CD1c-positive myeloid dendritic cell (primary cell): ENCODE measurements around the gene GRIN2C.
"Not testable (repeated sequence)": the region's sequence is repeated elsewhere in the genome, so short reads cannot be mapped to it uniquely, and the experiment has no call there.

ENCODE experiments used
- DNase-seq: peaks from one replicate; pipeline ENCODE4 v3.0.0-alpha.2; 2016; ENCODE audit errors: extremely low spot score

Gene GRIN2C

DNA sequence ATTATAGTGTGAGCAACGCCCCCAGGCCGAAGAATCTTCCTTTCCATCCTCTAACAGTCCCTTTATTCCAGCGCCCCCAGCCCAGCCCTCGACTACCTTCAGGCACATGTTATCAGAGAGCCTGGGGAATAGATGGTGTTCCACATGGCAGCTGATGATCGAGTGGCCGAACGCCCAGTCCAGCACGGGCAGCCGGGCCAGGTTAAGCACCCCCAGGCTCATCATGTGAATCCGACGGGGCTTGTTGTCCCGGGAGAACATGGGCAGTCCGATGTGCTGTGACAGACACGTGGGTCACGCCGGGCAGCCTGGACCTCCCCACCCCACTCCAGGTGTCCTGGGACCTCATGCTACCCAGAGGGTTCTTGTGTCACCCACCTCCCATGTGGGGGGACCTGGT lies 19.6 kb upstream of the GRIN2C start:
- DNase-seq, result no peak

DNA sequence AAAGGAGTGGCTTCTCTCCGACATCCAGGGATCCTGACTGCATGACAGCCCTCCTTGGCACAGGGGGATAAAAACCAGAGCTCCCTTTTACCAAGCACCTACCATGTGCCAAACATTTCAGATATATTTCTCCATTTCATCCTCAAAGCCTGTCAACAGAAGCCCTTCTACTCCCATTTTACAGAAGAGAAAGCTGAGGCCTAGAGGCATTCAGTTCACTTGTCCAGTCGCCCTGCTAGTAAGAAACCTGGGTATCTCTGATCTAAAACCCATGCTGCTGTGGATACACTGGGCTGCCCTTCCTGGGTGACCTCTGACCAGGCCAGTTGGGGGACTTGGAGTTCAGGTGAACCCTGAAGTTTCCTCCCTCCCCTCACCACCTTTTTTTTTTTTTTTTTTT lies 19.0 kb upstream of the GRIN2C start:
- DNase-seq, result no peak

DNA sequence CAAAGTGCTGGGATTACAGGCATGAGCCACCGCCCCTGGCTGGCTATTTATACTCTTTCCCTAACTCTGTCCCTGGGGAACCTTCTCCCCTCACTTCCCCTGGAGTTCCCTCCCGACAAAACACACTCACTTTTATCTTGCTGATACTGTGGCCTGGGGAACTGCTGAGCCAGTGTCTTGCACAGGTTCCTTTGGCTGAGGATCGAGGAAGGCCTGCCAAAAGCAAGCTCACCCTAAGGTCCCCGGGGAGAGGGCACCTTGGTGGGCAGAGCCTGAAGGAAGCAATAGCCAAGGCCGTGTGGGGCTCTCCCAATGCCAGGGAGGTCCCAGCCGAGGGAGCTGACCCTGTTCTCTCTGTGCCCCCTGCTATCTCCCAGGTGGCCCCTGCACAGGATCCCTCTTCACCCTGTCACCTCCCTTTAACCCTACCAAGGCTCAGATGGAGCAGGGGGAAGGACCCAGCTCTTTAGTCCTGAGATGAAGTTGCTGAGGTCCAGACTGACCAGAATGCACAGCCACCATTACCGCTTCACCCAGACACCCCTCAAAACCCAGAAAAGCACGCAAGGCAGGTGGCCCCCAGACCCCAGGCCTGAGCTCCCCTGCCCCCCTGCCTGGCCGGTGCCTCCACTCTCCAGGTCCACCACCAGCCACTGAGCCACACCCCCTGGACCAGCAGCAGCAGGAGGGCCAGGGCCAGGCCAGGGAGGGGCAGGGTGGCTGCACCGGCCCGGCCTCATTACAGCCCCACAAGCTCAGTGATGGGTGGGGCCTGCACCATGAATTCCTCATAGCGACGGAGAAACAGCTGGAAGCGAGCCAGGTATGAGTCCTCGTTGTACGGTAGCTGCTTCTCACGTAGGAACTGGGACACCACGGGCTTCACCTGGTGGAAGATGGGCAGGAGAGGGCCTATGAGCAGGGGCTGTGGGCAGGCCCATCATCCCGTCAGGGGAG lies 18.2 kb upstream of the GRIN2C start:
- no peak for DNase-seq

DNA sequence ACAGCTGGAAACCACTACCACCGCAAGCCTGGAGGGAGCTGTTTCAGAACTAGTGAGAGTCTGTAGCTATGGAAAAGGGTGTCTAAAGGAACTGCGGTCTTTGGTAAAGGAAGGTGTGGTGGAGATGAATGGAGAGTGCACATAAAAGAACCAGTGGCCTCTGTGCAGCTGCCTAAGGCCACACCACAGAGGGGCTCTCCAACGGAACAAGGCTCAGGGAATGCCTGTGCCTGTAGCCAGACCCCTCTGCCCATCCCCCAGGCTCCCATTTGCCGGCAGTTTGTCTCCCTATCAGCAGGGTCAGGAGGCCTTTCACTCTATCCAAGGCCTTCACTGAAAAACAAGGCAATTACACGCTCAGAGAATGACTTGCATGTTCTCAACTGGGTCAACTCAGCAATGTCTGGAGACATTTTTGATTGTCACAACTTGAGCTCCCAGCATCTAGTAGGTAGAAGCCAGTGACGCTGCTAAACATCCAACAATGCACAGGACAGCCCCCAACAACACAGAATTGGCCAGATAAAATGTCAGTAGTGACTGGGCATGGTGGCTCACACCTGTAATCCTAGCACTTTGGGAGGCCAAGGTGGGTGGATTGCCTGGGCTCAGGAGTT lies 16.4 kb upstream of the GRIN2C start:
- DNase-seq, result no peak

DNA sequence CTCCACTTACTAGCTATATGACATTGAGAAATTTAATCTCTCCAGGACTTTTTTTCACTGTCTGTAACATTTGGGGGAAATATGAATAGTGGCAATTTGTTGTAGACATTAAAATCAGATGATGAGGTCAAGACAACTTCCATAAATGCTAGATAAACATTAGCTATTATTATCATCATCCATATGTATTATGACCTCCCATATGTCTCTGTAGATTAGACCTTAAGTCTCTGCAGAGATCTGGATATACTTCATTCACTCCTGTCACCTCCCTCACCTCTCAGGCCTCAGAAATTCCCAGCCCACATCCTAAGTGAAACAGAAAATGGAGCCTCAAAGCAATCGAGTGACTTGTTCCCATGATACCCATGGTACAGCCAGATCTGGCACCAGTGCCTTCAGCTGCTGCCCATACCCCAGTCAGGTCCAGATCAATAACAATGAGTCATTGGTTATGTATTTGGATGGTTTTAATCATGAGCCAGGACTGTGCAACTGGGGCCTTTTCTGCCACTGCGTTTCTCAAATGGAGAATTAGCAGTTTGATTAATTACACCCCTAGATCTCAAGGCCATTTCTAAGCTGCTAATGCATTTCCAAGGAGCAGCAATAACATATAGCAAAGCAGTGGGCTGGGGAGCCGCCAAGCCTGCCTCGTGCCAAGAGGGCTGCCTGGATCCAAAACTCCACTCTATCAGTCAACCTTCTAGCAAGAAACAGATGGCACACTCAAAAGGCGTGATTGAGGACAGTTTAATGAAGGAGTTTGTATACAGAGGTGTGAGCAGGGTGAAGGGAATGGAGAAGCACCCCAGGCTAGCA lies 15.7 kb upstream of the GRIN2C start:
- no peak for DNase-seq

DNA sequence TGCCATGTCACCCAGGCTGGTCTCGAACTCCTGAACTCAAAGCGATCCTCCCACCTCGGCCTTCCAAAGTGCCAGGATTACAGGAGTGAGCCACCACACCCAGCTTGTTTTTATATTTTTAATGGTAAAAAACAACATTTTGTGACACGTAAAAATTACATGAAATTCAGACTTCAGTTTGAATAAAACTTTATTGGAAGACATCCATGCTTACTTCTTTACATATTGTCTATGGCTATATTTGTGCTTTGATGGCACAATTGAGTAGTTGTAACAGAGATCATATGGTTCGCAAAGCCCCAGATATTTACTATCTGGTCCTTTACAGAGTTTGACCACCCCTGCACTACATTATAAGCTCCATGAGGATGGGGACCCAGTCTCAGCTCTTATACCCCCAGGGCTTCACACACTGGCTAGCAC lies 14.9 kb upstream of the GRIN2C start:
- DNase-seq, result no peak

DNA sequence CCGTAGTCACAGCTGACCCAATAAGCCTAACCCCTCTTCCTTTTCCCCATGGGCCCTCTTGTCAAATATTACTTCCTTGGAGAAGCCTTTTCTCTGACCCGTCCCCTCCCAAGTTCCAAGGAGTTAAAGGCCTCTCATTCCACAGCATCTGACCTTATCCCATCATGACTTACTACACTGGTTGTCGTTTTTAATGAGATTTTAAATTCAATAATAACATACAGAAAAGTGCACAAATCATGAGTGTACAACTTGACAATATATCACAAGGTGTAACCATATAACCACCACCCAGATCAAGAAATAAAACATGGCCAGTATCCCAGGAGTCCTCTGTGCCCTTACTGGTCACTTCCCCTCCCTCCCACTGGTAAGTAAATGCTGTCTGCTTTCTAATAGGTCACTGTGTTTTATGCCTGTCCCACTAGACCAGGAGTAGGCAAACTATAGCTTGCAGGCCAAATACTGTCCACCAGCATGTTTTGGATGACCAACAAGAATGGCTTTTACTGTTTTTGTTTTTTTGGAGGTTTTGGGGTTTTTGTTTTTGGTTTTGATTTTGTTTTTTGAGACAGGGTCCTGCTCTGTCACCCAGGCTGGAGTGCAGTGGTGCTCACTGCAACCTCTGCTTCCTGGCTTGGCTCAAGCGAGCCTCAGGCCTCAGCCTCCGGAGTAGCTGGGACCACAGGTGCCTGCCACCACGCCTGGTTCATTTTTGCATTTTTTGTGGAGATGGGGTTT lies 14.4 kb upstream of the GRIN2C start:
- peak; percentile 29 for DNase-seq

DNA sequence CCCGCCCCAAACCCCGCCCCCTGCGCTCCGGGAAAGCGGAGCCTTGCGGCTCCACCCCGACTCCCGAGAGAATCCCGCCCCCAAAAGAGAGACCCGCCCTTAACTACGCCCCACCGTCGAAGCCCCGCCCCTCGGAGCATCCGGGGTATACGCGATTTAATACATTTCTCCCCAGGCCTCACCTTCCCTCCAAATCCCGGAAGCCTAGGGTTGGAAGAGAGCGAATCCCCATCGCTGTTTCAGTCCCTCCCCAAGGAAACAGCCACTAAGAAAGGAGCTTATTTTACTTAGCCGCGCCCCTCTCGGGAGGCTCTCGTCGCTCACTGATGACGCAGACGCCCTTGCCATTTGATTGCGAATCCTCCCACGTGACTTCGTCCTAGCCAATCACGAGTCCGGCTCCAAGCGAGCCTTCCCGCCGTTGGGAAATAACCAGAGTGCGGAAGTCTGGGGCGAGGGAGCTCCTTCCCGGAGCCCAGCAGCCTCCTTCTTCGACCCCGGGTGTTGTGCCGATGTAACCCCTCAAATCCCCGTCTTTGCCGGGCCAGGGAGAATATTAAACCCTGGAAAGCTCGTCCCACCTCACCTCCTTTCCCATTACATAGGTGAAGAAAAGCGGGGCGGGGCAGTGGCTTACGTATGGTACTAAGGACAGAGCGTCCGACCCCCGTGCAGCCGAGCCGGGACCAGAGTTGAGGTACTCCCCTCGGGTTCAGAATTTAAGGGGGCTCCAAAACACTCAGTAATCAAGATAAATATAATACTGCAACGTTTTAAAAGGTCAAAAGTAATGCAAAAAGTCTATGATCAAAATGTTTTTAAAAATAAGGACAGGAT lies 13.6 kb upstream of the GRIN2C start:
- DNase-seq, result peak; percentile 100

DNA sequence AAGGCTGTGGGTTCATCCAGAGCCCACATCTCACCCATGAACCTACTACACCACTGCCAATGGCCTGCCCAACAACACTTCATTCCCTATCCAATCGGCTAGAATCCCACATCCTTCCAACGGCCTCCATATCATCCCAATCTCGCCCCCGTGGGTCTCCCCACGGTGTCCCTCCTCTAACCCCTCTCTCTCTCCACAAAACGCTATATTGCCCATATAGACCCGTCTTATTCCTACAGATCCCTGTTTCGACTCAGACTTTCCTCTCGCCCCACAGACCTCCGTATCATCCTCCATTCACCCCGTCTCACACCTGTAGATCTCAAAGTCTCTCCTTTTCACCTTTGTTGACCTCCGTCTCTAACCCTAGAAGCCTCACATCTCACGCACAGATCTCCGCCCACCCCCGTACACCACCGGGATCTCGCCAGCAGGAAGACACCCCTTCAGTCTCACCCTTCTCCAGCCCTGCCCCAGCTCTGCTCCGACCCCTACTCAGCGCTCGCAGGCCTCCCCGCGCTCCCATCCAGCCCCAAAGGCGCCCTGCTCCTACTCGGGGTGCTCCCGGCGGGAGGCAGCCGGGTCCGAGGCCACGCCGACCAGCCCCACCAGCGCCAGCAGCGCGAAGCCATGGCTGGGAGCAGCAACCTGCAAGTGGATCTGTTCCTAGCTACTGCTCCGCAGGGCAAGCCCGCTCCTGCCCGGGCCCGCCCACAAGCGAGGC lies 12.8 kb upstream of the GRIN2C start, which contains the start of gene FDXR:
TSS of gene FDXR (minus strand) at position 682 of the 724 bp plus-strand sequence. CDS start at position 632, 50 bp downstream.
- no peak for DNase-seq

DNA sequence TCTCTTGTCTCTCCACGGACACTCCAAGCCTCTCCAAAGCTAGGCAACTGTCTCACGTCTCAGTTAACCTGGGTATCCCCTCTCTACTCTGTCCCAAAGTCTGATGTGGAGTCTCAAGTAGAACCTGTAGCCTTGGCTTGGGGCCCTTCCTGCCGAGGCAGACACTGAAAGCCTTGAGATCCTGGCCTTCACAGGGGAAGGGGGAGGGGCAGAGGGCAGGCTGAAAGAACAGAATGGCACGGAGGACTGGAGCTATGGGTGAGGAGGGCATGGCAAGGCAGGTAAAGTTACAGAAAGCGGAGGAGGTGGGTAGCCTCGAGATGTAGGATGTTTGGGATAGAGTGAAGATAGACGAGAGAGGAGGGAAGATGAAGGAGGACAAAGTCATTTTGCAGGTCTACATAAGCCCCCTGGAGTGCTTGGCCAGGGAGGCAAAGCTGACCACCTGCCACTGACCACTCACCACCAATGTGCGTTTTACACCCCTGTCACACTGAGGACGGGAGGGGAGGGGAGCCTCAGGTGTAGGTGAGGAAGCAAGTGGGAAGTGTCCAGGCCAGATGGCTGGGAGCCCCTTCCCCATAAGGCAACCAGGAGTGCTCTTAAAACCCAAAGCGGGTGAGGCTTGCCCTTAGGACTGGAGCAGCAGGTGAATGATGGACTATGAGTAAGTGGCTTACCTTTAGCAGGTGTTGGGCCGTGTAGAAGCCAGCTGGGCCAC lies 11.8 kb upstream of the GRIN2C start:
- no peak for DNase-seq

DNA sequence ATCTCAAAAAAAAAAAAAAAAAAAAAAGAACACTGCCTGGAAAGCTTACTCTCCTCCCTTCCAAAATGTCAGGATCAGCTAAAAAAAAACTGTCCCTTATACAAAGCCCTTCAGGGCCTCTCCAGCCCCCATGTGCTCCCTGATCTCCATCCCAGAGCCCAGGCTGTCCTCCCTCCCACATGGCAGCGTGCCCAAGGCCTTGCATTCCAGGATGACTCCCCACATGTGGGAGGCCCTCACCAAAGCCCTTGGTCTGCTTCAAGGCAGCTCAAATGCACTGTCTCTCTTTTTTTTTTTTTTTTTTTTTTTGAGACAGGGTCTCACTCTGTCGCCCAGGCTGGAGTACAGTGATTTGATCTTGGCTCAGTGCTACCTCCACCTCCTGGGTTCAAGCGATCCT lies 10.8 kb upstream of the GRIN2C start:
- no peak for DNase-seq

DNA sequence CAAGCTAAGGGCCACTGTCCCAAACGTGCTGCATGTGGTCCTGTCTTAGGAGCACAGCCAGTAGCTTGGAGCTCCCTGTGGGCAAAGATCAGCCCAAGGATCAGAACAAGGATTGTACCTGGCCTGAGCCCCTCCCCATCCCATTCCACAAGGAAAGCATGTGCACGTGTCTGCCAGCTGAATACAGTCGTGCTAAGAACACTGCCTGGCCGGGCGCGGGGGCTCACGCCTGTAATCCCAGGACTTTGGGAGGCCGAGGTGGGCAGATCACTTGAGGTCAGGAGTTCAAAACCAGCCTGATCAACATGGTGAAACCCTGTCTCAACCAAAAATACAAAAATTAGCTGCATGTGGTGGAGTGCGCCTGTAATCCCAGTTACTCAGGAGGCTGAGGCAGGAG lies 10.3 kb upstream of the GRIN2C start:
- not testable (repeated sequence) for DNase-seq

DNA sequence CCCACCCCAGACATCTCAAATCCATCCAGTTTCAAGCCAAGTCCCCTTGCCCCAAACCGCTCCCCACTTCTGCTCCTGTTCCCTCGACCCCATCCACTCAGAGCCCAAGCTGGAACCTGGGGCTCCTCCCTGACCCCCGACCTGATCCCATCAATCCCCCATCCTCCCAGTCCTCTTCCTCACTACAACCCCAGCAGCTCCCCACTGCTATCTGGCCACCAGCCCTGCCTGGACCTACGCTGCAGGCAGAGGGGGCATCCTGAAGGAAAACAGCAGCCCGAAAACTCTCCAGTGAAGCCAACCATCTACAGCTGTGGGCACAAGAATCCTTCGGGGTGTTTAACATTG lies 9.2 kb upstream of the GRIN2C start:
- DNase-seq, result no peak

DNA sequence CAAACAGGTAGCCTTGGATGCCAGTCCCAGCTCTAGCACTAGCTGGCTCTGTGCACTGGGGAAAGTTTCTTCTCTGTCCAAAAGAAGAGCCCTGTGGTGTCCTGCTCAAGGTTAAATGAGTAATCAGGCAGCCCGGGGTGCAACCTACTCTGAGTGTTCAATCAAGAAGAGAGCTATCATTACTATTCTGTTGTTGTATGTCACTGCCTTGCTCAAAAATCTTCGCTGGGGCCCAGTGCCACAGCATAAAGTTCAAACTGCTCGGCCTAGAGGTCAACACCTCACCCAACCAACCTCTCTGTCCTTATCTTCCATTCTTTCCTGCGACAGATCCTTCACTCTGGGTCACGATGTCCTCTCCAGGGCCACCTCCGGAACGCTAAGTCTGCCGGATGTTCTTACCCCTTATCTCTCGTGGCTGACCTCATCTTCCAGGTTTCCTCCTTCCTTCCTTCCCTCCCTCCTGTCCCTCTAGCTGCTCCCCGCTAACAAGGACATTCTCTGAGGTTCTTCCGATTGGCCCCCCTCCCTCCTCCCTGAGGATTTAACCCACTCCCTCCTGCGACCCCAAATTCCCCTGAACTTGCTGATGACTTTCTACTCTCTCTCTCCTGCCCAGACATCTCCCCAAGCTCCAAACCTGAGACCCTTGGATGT lies 8.7 kb upstream of the GRIN2C start:
- DNase-seq, result no peak

DNA sequence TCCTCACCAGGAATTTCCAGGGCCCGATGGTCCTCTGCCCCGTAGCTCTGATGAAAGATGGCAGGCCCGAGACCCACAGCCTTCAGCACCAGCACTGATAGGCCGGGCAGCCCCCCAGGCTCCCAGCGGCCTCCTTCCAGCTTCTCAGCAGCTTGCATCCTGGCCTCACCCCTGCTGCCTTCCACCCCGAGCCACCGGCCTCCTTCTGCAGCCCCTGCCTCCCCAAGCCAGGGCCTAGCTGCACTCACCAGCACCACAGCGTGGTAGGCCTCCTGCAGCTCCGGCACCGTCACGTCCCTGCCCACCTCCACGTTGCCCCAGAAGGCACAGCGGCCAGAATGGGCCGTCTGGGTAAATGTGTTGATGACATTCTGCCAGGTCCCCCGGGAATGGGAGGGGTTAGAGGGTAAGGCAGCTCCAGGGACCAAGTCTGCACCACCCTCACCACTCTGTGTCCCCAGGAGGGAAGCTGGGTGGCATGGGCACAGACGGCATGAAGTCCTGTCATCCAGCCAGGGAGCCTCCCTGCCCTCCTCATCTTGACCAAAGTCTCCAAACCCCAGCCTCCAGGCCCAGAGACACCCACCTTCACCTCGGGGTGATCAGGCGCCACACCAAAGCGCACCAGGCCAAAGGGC lies 6.6 kb upstream of the GRIN2C start:
- no peak for DNase-seq

DNA sequence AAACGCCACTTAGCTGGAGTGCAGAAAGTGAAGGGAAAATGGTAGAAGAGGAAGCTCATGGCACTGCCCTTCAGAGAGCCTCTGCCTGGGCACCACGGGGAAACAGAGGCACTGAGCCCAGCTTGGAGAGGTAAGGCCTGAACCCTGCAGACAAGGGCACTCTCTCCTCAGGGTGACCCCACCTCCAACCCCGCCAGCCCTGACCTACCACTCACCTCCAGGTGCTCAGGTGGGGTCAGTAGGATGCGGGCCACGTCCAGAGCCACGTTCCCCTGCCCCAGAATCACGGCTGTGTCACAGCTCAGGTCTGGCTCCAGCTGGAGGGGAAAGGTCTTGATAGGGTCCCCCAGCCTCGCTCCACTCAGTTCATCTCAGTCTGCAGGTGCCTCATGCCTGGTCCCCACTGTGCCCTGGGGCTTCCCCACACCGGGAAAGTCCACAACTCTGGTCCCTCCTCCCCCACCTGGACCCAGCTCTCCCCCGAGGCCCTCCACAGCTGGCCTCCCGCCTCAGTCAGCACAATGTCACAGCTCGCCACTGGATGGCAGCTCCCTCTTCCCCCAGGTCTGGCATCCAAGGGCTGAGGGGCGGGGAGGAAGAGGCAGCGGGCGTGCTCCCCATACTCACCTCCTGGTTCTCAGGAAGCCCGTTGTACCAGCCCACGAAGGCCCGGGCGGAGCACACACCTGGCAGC lies 6.0 kb upstream of the GRIN2C start:
- no peak for DNase-seq

DNA sequence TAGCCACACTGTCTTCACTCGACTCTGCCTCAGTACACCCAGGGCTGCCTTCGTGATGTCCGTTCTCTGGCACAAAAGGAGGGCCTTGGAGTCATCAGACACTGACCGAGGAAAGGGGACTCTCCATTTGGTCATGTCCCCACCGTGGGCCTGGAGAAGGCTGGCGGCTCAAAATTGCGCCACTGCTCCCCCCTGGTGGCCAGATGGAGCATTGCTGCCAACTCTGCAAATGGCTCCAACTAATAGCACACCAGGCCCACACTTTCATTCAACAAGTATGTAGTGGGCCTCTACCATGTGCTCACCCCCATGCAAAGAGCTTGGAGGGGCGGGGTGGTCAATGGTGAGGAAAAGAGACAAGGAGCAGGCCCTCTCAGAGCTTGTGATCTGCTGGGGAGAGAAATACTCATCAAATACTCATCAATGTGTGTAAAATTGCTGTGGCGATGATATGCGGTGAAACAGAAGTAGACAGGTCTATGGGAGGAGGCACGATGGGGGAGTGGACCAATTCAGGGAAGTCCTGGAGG lies 5.2 kb upstream of the GRIN2C start:
- DNase-seq, result peak; percentile 84
